CMK (cell line): ENCODE measurements around the gene SERTAD4.
"Not testable (repeated sequence)": the region's sequence is repeated elsewhere in the genome, so short reads cannot be mapped to it uniquely, and the experiment has no call there.

Experiments used
- DNase-seq: peaks from one replicate; pipeline ENCODE4 v3.0.0-alpha.2; 2010; ENCODE audit warnings: low read depth

The SERTAD4 gene

GRCh38 chr1:210260096-210260495 lies 27.5 kb downstream of the SERTAD4 start:
- no peak for DNase-seq

GRCh38 chr1:210262167-210262896 lies 29.7 kb downstream of the SERTAD4 start:
- DNase-seq, result no peak

DNA sequence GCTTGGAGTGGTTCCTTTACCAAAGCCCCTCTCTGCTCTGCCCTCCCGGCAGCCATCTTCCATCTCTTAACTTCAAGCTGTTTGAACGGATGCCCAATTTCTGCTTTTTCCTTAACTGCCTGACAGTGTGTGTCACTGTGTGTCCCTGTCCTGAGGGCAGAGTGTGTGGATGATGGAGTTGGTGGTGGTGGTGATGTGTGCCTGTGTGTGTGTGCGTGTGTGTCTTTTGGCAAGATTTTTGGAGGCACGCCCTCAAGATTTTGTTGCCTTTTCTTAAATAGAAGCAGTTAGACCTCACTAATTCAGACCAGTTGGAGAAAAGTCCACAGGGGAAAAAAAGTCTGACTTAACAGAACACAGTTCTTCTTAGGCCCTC lies 30.3 kb downstream of the SERTAD4 start:
- no peak for DNase-seq

- no peak for DNase-seq
Observed at GRCh38 chr1:210263963-210264362, 31.4 kb downstream of the SERTAD4 start.

GRCh38 chr1:210264496-210265380 lies 32.1 kb downstream of the SERTAD4 start:
- no peak for DNase-seq

GRCh38 chr1:210265392-210265955 lies 32.9 kb downstream of the SERTAD4 start:
- DNase-seq, result not testable (repeated sequence)

- DNase-seq, result no peak
Observed at GRCh38 chr1:210269981-210270380, 37.4 kb downstream of the SERTAD4 start.

DNA sequence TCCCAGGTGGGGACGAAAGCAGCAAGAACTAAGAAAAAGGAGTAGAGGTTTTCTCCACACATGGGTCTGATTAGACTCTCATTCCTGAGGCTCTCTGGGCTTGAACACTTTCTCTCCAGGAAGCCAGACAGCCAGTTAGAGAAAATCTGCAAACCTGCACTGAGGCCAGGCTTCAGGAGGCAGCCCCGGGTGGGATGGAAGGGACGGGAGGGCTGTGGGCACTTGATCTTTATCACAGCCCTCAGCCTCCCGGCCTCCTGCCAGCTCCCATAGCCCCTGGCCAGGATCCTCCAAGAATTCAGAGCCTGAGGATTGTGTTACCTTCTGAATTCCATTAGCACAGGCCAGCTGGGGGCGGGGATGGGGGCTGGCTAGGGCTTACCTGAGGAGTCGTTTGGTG lies 40.1 kb downstream of the SERTAD4 start:
- no peak for DNase-seq

DNA sequence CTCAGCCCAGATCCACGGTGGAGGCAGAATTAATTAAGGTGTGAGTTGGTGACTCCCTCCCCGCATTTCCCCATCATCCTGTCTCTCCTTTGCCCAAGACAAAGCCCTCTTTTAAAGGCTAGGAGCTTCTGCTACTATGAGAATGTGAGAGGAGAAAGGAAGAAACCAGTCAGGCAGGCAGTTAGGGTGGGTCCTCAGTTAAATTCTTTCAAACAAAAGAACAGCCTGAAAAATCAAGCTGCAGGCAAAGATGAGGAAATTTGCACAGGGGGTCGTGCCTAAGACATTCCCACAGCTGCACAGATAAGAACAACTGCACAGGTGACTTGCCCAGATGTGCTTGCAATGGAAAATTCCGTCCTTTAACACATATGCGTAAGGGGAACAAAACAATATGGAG lies 47.6 kb downstream of the SERTAD4 start:
- DNase-seq, result no peak

DNA sequence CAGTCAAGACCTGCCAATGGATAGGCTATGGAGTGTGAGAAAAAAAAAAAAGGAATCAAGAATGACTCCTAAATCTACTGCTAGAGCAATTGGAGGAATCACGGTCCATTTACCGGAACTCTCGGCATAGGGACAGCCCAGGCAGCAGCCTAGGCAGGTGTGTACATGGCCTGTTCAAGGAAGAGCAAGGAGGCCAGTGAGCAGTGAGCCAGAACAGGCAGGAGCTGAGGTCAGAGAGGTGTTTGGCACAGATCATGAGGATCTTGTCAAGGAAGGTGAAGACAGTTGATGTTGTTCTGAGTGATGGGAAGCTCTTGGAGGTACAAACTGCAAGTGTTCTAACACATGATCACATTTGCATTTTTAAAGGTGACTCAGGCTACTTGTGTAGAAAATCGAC lies 55.5 kb downstream of the SERTAD4 start:
- DNase-seq, result no peak

- DNase-seq, result no peak
Observed at GRCh38 chr1:210289248-210289647, 56.7 kb downstream of the SERTAD4 start.

DNA sequence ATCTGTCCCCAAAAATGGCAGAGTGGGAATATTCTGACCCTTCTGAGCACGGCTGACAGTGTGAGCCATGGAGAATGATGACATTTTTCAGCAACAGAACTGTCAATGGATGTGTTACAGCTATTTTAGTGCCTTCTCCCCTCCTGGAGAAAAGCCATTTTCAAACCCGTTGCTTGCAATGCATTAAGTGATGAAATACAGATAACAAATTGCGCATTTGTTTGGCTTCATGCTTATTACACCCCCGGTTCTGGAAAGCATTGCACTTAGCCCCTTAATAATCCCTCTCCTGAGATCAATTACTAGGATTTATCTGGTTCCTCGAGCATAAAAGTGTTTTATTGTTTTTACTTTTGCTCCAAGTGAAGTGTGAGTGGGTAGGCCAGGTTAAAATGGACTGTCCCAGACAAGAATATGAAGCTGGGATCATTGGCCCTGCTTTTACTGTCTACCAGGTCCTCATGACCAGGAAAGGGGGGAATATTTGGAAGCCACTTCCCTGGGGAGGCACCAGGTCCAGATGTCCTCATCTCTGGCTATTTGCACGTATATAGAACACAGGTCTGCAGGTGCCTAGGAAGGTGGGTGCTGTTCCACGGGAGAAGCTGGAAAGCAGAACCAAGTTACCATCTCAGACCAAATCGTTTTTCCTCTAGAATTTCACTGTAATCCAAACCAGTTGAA lies 58.6 kb downstream of the SERTAD4 start:
- DNase-seq, result no peak

DNA sequence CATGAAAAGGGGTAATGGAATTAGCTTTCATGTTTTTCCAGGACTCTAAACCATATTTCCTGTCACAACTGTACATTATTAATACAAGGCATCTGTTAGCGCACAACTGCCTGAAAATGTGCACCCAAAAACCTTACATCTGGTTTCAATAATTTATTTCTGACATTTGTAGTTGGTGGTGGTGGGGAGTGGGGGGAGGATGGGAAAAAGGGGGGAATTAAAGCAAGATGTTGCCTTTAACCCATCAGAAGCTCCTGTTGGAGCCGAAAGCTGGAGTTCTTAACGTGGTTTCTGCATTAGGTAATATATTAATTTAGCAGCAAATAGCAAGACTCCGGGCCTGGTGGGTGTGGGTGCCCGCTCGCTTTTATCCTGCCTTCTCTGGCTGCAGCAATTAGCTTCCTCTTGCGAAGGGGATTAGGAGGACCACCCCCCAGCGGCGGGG lies 59.2 kb downstream of the SERTAD4 start:
- no peak for DNase-seq

DNA sequence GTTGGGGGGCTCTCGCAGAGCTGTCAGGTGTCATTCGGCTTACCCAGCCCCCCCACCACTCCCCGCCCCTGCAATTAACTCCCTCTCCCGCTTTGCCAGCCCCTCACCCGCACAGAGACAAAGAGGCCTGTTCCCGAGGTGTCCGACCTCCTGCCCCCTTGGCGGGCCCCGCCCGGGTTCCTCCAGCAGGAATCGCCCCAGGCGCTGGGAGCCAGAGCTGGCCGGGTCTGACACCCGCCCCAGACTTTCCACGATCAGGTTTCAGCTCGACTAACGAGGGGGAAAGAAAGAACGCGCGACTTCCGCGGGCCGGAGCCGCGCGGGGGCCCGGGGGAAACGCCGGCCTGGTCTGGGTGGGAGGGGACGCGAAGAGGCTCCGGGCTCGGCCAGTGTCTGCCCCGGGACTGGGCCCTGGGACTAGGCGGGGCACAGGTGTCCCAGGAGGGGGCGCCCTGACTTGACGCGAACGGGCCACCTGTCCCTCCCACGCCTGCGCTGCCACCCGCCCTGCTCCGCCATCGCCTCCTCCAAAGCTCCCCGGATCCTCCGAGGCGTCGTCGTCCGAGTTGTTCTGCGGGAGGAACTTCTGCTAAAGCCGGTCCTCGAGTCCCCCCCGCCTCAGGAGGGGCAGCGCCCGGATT lies 59.8 kb downstream of the SERTAD4 start:
- DNase-seq, result no peak

- no peak for DNase-seq
Observed at GRCh38 chr1:210293171-210293607, 60.6 kb downstream of the SERTAD4 start.

GRCh38 chr1:210294999-210295745 lies 62.6 kb downstream of the SERTAD4 start:
- no peak for DNase-seq
